ENCODE measurements around the gene PIP4K2A. TPM values are rescaled to one million over a fixed set of nuclear protein-coding genes. Genes with fewer than 3 reads are reported as not detected.

Gene PIP4K2A
- total RNA-seq, 2 experiments from 2014 or later = 107 to 108 TPM

- Mint-ChIP-seq H3K4me3 (no peak overlapping the region), H3K27ac (peak overlapping the region; percentile 72), H3K36me3 (peaks cover 3% of the 10 kb centered on the region), H3K4me1 (ENCODE audit: low read depth) (peaks cover 79% of the 10 kb centered on the region), H3K27me3 (no peaks in the 10 kb centered on the region), H3K9me3 (peaks cover 4% of the 10 kb centered on the region)
- DNase-seq = peak; percentile 40
- intact Hi-C loops (cut with micrococcal nuclease) = no loop called here
- ChIA-PET POLR2A (no interaction called here), CTCF (no interaction called here)
Measured at GRCh38 chr10:22634606-22635459, 79.5 kb downstream of the PIP4K2A start.

GRCh38 chr10:22634093-22634492, 80.3 kb downstream of the PIP4K2A start:
- POLR2A ChIA-PET = interaction anchor here (1.2 kb wide), 1 partner anchor 79 kb away, joined by 3 read pairs; no protein-coding TSS in a partner anchor

GRCh38 chr10:22633528-22633927, 80.8 kb downstream of the PIP4K2A start:
- intact Hi-C loops (cut with micrococcal nuclease) = no loop called here
- peaks cover 3% of the 10 kb centered on the region for H3K36me3 Mint-ChIP-seq
- H3K27ac Mint-ChIP-seq = peak overlapping the region; percentile 67
- H3K4me1 Mint-ChIP-seq (ENCODE audit: low read depth) = peaks cover 82% of the 10 kb centered on the region
- POLR2A ChIA-PET = interaction anchor here (1.2 kb wide), 1 partner anchor 79 kb away, joined by 3 read pairs; no protein-coding TSS in a partner anchor
- H3K27me3 Mint-ChIP-seq = no peaks in the 10 kb centered on the region
- peaks cover 4% of the 10 kb centered on the region for H3K9me3 Mint-ChIP-seq
- no peak overlapping the region for H3K4me3 Mint-ChIP-seq
- CTCF ChIA-PET = no interaction called here
- DNase-seq = no peak

More at GRCh38 chr10:22634093-22634492, 80.3 kb downstream of the PIP4K2A start:
- Mint-ChIP-seq H3K9me3 (peaks cover 4% of the 10 kb centered on the region), H3K36me3 (peaks cover 3% of the 10 kb centered on the region), H3K4me1 (ENCODE audit: low read depth) (peaks cover 80% of the 10 kb centered on the region), H3K27ac (peak overlapping the region; percentile 67), H3K27me3 (no peaks in the 10 kb centered on the region), H3K4me3 (no peak overlapping the region)
- no peak for DNase-seq
- intact Hi-C loops (cut with micrococcal nuclease) = no loop called here
- CTCF ChIA-PET = no interaction called here

- no peak for DNase-seq
- intact Hi-C loops (cut with micrococcal nuclease) = no loop called here
- Mint-ChIP-seq H3K36me3 (peaks cover 3% of the 10 kb centered on the region), H3K27ac (peak overlapping the region; percentile 66), H3K27me3 (no peaks in the 10 kb centered on the region), H3K9me3 (peaks cover 4% of the 10 kb centered on the region), H3K4me1 (ENCODE audit: low read depth) (peaks cover 83% of the 10 kb centered on the region), H3K4me3 (no peak overlapping the region)
- POLR2A ChIA-PET = interaction anchor here (1.2 to 3.7 kb wide), 2 partner anchors 17 to 80 kb away, joined by 3 to 43 read pairs; no protein-coding TSS in a partner anchor
- CTCF ChIA-PET = interaction anchor here (1.2 to 1.5 kb wide), 2 partner anchors 8 to 60 kb away, joined by 4 read pairs; no protein-coding TSS in a partner anchor
Measured at GRCh38 chr10:22633106-22633505, 81.3 kb downstream of the PIP4K2A start.

DNA sequence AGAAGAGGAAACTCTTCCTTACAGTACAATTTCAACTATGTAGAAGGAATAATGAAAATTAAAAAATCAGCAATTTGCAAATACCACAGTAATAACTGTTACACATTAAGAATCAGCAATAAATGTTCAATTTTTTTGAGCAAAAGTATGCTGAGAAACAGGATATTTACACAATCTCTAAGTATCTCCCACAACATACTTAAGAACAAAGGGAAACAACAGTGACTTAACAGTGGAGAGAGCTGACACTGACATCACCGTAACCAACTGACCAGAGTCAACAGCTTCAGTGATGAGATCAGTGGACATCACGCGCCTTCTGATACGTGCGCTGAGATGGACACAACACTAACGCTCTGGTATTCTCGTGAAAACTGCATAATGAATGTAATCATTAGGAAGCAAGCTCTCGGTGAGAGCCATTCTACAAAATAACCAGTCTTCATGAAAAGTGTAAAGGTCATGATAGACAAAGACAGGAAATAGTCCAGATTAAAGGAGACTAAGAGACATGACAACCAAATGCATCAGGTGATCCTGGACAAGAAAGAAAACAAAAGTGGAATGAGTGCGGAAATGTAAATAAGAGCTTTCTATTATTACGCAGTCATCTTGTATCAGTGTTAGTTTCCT, 82.6 kb downstream of the PIP4K2A start:
- Mint-ChIP-seq H3K36me3 (peaks cover 3% of the 10 kb centered on the region), H3K4me1 (ENCODE audit: low read depth) (peaks cover 90% of the 10 kb centered on the region), H3K9me3 (peaks cover 2% of the 10 kb centered on the region), H3K27me3 (no peaks in the 10 kb centered on the region), H3K4me3 (peak overlapping the region; percentile 65), H3K27ac (peak overlapping the region; percentile 98)
- DNase-seq = no peak
- intact Hi-C loops (cut with micrococcal nuclease) = no loop called here
- ChIA-PET POLR2A (interaction anchor here (0.7 to 3.7 kb wide), 6 partner anchors 12 to 191 kb away, joined by 3 to 43 read pairs (median 8); partner anchors contain the start of gene PIP4K2A), CTCF (interaction anchor here (0.8 to 3.5 kb wide), 6 partner anchors 10 to 62 kb away, joined by 3 to 22 read pairs (median 4); no protein-coding TSS in a partner anchor)

DNA sequence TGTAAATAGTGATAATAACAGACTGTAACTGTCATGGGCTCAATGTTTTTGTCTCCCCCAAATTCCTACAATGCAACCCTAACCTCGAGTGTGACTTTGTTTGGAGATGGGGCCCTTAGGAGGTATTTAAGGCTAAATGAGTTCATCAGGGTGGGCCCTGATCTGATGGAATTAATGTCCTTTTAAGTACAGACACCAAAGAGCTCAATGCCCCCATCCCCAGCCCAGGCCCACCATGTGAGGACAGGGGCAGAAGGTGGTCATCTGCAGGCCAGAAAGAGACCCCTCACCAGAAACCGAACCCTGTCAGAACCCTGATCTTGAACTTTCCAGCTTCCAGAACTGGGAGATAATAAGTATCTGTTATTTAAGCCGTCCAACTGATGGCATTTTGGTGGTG, 83.2 kb downstream of the PIP4K2A start:
- DNase-seq = no peak
- CTCF ChIA-PET = interaction anchor here (1.0 to 3.5 kb wide), 4 partner anchors 18 to 52 kb away, joined by 3 to 22 read pairs (median 5); no protein-coding TSS in a partner anchor
- Mint-ChIP-seq H3K36me3 (peaks cover 3% of the 10 kb centered on the region), H3K27me3 (no peaks in the 10 kb centered on the region), H3K27ac (peak overlapping the region; percentile 98), H3K4me3 (peak overlapping the region; percentile 72), H3K9me3 (no peaks in the 10 kb centered on the region), H3K4me1 (ENCODE audit: low read depth) (peaks cover 90% of the 10 kb centered on the region)
- intact Hi-C loops (cut with micrococcal nuclease) = no loop called here
- POLR2A ChIA-PET = interaction anchor here (0.6 to 3.7 kb wide), 9 partner anchors 10 to 192 kb away, joined by 3 to 43 read pairs (median 13); partner anchors contain the start of gene PIP4K2A

GRCh38 chr10:22630234-22631174, 83.9 kb downstream of the PIP4K2A start:
- POLR2A ChIA-PET = interaction anchor here (0.6 to 3.7 kb wide), 14 partner anchors 11 to 83 kb away, joined by 3 to 43 read pairs (median 10); partner anchors contain the start of gene PIP4K2A
- intact Hi-C loops (cut with micrococcal nuclease) = loop anchor here (1.0 kb wide), 11 partner anchors 10 to 322 kb away; no protein-coding TSS in a partner anchor
- Mint-ChIP-seq H3K9me3 (no peaks in the 10 kb centered on the region), H3K36me3 (no peaks in the 10 kb centered on the region), H3K4me1 (ENCODE audit: low read depth) (peaks cover 92% of the 10 kb centered on the region), H3K4me3 (peak overlapping the region; percentile 72), H3K27me3 (no peaks in the 10 kb centered on the region), H3K27ac (peak overlapping the region; percentile 98)
- DNase-seq = peak; percentile 64
- CTCF ChIA-PET = interaction anchor here (0.7 to 3.5 kb wide), 10 partner anchors 12 to 63 kb away, joined by 3 to 22 read pairs (median 4); no protein-coding TSS in a partner anchor

- DNase-seq = peak; percentile 68
- H3K4me3 Mint-ChIP-seq = peak overlapping the region; percentile 72
Measured at GRCh38 chr10:22629852-22630233, 84.5 kb downstream of the PIP4K2A start.

GRCh38 chr10:22629126-22629525, 85.3 kb downstream of the PIP4K2A start:
- Mint-ChIP-seq H3K36me3 (no peaks in the 10 kb centered on the region), H3K27ac (peak overlapping the region; percentile 98), H3K9me3 (no peaks in the 10 kb centered on the region), H3K4me3 (no peak overlapping the region), H3K4me1 (ENCODE audit: low read depth) (peaks cover 92% of the 10 kb centered on the region), H3K27me3 (no peaks in the 10 kb centered on the region)
- intact Hi-C loops (cut with micrococcal nuclease) = no loop called here
- no peak for DNase-seq
- CTCF ChIA-PET = interaction anchor here (1.1 to 3.5 kb wide), 5 partner anchors 13 to 55 kb away, joined by 3 to 22 read pairs (median 5); no protein-coding TSS in a partner anchor
- POLR2A ChIA-PET = interaction anchor here (0.6 to 3.7 kb wide), 12 partner anchors 10 to 291 kb away, joined by 3 to 43 read pairs (median 9); partner anchors contain the start of gene PIP4K2A

More at GRCh38 chr10:22629852-22630233, 84.5 kb downstream of the PIP4K2A start:
- POLR2A ChIA-PET = interaction anchor here (0.6 to 3.7 kb wide), 15 partner anchors 10 to 292 kb away, joined by 3 to 43 read pairs (median 9); partner anchors contain the start of gene PIP4K2A
- Mint-ChIP-seq H3K27ac (peak overlapping the region; percentile 98), H3K27me3 (no peaks in the 10 kb centered on the region), H3K4me1 (ENCODE audit: low read depth) (peaks cover 92% of the 10 kb centered on the region), H3K9me3 (no peaks in the 10 kb centered on the region), H3K36me3 (no peaks in the 10 kb centered on the region)
- intact Hi-C loops (cut with micrococcal nuclease) = loop anchor here (1.0 kb wide), 11 partner anchors 10 to 322 kb away; no protein-coding TSS in a partner anchor
- CTCF ChIA-PET = interaction anchor here (0.6 to 3.5 kb wide), 12 partner anchors 11 to 63 kb away, joined by 3 to 22 read pairs (median 4); no protein-coding TSS in a partner anchor

DNA sequence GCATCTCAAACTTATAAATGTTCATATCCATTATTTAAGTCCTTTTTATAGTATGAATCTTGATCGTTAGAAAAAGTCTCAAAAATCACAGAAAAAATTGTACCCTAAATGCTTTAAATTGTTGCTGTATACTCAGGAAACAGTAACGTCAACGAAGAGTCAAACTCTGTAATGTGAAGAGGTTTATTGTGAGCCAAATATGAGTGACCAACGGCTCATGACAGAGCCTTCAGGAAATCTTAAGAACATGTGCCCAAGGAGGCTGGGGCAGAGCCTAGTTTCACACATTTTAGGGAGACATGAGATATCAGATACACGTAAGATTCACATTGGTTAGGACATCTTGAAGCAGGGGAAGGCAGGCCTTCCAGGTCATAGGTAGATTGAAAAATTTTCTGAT, 86.1 kb downstream of the PIP4K2A start:
- intact Hi-C loops (cut with micrococcal nuclease) = no loop called here
- no peak for DNase-seq
- CTCF ChIA-PET = no interaction called here
- Mint-ChIP-seq H3K27me3 (no peaks in the 10 kb centered on the region), H3K27ac (peak overlapping the region; percentile 98), H3K4me1 (ENCODE audit: low read depth) (peaks cover 92% of the 10 kb centered on the region), H3K36me3 (no peaks in the 10 kb centered on the region), H3K9me3 (no peaks in the 10 kb centered on the region), H3K4me3 (peak overlapping the region; percentile 20)
- POLR2A ChIA-PET = interaction anchor here (0.6 to 3.0 kb wide), 7 partner anchors 9 to 85 kb away, joined by 3 to 21 read pairs (median 4); no protein-coding TSS in a partner anchor
